Adrenal gland (tissue), 5 donors: ENCODE results near the gene ATXN2.
"Not testable (repeated sequence)": the region's sequence is repeated elsewhere in the genome, so short reads cannot be mapped to it uniquely, and the experiment has no call there.

ENCODE experiments used
- POLR2A ChIP-seq, 2 donors: fragments of 450-650 bp; IDR thresholded peaks; one replicate each; pipeline ENCODE4 v1.6.1; 2017; ENCODE audit warnings: antibody characterized with exemption in 2 of 2, mild to moderate bottlenecking in 2 of 2, moderate library complexity in 1 of 2
- TF ChIP-seq, protein P1 (sequence below), 6 experiments: fragments of 450-650 bp in 4 of 6; fragments of 200-600 bp in 2 of 6; sonication (generic) in 1 of 6; IDR thresholded peaks; 1 replicate in 5 of 6; 2 replicates in 1 of 6; pipeline versions ENCODE4 v1.5.1 to v1.8.0; 2016 to 2021; ENCODE audit warnings: antibody characterized with exemption in 6 of 6, mild to moderate bottlenecking in 2 of 6, moderate library complexity in 1 of 6
- donor health status: DM: no; HTN: no; CAD: no.

DNA sequence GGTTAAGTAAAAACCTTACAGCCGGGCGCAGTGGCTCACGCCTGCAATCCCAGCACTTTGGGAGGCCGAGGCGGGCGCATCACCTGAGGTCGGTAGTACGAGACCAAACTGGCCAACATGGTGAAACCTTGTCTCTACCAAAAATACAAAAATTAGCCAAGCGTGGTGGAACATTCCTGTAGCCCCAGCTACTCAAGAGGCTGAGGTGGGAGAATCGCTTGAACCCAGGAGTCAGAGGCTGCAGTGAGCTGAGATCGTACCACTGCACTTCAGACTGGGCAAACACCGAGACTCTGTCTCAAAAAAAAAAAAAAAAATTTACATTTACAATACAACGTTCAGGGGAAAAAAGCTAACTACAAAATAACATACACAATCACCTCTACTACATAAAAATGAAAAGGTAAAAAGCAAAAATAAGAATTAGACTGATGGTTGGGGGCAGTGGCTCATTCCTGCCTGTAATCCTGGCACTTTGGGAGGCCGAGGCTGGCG lies 3.7 kb downstream of the ATXN2 start:
- TF ChIP-seq, protein P1, sequence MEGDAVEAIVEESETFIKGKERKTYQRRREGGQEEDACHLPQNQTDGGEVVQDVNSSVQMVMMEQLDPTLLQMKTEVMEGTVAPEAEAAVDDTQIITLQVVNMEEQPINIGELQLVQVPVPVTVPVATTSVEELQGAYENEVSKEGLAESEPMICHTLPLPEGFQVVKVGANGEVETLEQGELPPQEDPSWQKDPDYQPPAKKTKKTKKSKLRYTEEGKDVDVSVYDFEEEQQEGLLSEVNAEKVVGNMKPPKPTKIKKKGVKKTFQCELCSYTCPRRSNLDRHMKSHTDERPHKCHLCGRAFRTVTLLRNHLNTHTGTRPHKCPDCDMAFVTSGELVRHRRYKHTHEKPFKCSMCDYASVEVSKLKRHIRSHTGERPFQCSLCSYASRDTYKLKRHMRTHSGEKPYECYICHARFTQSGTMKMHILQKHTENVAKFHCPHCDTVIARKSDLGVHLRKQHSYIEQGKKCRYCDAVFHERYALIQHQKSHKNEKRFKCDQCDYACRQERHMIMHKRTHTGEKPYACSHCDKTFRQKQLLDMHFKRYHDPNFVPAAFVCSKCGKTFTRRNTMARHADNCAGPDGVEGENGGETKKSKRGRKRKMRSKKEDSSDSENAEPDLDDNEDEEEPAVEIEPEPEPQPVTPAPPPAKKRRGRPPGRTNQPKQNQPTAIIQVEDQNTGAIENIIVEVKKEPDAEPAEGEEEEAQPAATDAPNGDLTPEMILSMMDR (IDR thresholded peaks at IDR 0.05): not testable (repeated sequence)
- not testable (repeated sequence) for TF ChIP-seq POLR2A (IDR thresholded peaks at IDR 0.05)
